ENCODE measurements around the gene APH1B.

The APH1B gene

GRCh38 chr15:63260791-63261190, 16.6 kb upstream of the APH1B start:
- POLR2A ChIA-PET = no interaction called here
- TF ChIP-seq HOXC10 (CRISPR knock-in tag; IDR thresholded peaks at IDR 0.05) = no peak
- TF ChIP-seq ZNF239 (tag by site-specific recombination; IDR thresholded peaks at IDR 0.05) = no peak
- no peak for TF ChIP-seq ZNF350 (tag by site-specific recombination; IDR thresholded peaks at IDR 0.05)
- TF ChIP-seq ZNF416 (tag by site-specific recombination; IDR thresholded peaks at IDR 0.05) = no peak
- TF ChIP-seq ZNF121 (tag by site-specific recombination; IDR thresholded peaks at IDR 0.05) = no peak
- TF ChIP-seq ZNF664 (tag by site-specific recombination; IDR thresholded peaks at IDR 0.05) = no peak
- TF ChIP-seq ZNF175 (tag by site-specific recombination; IDR thresholded peaks at IDR 0.05) = no peak
- no peak for TF ChIP-seq OVOL3 (tag by site-specific recombination; IDR thresholded peaks at IDR 0.05)
- TF ChIP-seq ZNF248 (tag by site-specific recombination; IDR thresholded peaks at IDR 0.05) = no peak
- TF ChIP-seq ZBTB6 (tag by site-specific recombination; IDR thresholded peaks at IDR 0.05) = no peak
- TF ChIP-seq ZNF692 (tag by site-specific recombination; IDR thresholded peaks at IDR 0.05) = no peak
- no peak for TF ChIP-seq ZNF514 (tag by site-specific recombination; IDR thresholded peaks at IDR 0.05)
- TF ChIP-seq ZNF132 (tag by site-specific recombination; IDR thresholded peaks at IDR 0.05; ENCODE audit: borderline replicate concordance) = no peak
- TF ChIP-seq ZNF488 (tag by site-specific recombination; IDR thresholded peaks at IDR 0.05) = no peak
- TF ChIP-seq ZNF280C (tag by site-specific recombination; IDR thresholded peaks at IDR 0.05) = no peak
- TF ChIP-seq ELK4 (IDR thresholded peaks at IDR 0.05; ENCODE audit: borderline replicate concordance, low read depth, low read length) = no peak
- H3K36me3 ChIP-seq (ENCODE audit: control insufficient read depth in 2 of 2, insufficient read depth in 1 of 2, low read length in 2 of 2) = peaks cover 0 to 11% of the 10 kb centered on the region in 2 experiments; a peak in 2 of 3 replicates

GRCh38 chr15:63261311-63261710, 16.1 kb upstream of the APH1B start:
- Histone ChIP-seq H3K4me1 (ENCODE audit: control insufficient read depth, insufficient read depth, low read length) (peaks cover 6% of the 10 kb centered on the region), H3K9me3 (ENCODE audit: control insufficient read depth, insufficient read depth, low read depth, low read length) (no peaks in the 10 kb centered on the region), H3K4me3 (ENCODE audit: low read depth, low read length) (no peak overlapping the region), H3K36me3 (ENCODE audit: control insufficient read depth in 2 of 2, insufficient read depth in 1 of 2, low read length in 2 of 2) (peaks cover 0 to 11% of the 10 kb centered on the region in 2 experiments; a peak in 2 of 3 replicates), H3K27ac (ENCODE audit: extremely low read depth, low read depth, low read length) (no peak overlapping the region)
- POLR2A ChIA-PET = no interaction called here
- CTCF ChIA-PET = interaction anchor here (0.7 kb wide), 1 partner anchor 18 kb away, joined by 3 read pairs; no protein-coding TSS in a partner anchor
- TF ChIP-seq ZNF354C (tag by site-specific recombination; IDR thresholded peaks at IDR 0.05; ENCODE audit: borderline replicate concordance, low read depth) (no peak), ZNF146 (tag by site-specific recombination; IDR thresholded peaks at IDR 0.05) (peak; percentile 56)

More at GRCh38 chr15:63260791-63261190, 16.6 kb upstream of the APH1B start:
- H3K9me3 ChIP-seq (ENCODE audit: control insufficient read depth, insufficient read depth, low read depth, low read length) = no peaks in the 10 kb centered on the region
- H3K4me1 ChIP-seq (ENCODE audit: control insufficient read depth, insufficient read depth, low read length) = peaks cover 9% of the 10 kb centered on the region
- H3K27ac ChIP-seq (ENCODE audit: extremely low read depth, low read depth, low read length) = no peak overlapping the region
- H3K4me3 ChIP-seq (ENCODE audit: low read depth, low read length) = no peak overlapping the region
- CTCF ChIA-PET = interaction anchor here (0.6 to 0.7 kb wide), 2 partner anchors 17 to 106 kb away, joined by 3 read pairs; no protein-coding TSS in a partner anchor
